Transverse colon (tissue), 4 donors: ENCODE results near the gene CTBP1.

Source experiments
- EP300 ChIP-seq: sonication (generic); formaldehyde crosslinking; IDR thresholded peaks from one replicate; pipeline ENCODE4 v1.6.1; 2017; ENCODE audit warnings: antibody characterized with exemption, low read depth
- POLR2A ChIP-seq: fragments of 450-650 bp; IDR thresholded peaks from one replicate; pipeline ENCODE4 v1.6.1; 2016; ENCODE audit warnings: antibody characterized with exemption, mild to moderate bottlenecking, moderate library complexity
- POLR2AphosphoS5 ChIP-seq, 3 donors: sonication (generic); formaldehyde crosslinking; IDR thresholded peaks; one replicate each; pipeline ENCODE4 v1.6.1; 2016; ENCODE audit warnings: antibody characterized with exemption in 3 of 3
- TF ChIP-seq, protein P1 (sequence below), 5 experiments: fragments of 200-600 bp in 3 of 5; fragments of 450-650 bp in 2 of 5; sonication (generic) in 3 of 5; IDR thresholded peaks; 1 replicate in 2 of 5; 2 replicates in 3 of 5; pipeline ENCODE4 v1.5.1; 2016 to 2017; ENCODE audit warnings: antibody characterized with exemption in 5 of 5, inconsistent platforms in 3 of 5, mild to moderate bottlenecking in 2 of 5, moderate library complexity in 1 of 5

DNA sequence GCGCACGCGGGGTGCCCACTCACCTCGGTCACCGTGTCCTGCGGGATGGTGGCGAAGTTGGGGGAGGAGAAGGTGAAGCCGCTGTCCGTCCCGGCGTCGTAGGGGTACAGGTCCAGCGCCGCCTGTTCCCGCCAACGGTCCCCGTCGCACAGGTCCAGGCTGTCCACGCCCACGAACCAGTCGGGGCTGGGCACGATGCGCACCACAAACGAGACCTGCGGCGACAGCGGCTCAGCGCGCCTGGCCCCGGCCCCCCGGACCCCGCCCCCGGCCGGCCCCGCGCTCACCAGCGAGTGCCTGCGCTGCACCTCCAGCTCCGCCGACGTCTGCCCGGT lies 78.0 kb downstream of the CTBP1 start:
- TF ChIP-seq, protein P1, sequence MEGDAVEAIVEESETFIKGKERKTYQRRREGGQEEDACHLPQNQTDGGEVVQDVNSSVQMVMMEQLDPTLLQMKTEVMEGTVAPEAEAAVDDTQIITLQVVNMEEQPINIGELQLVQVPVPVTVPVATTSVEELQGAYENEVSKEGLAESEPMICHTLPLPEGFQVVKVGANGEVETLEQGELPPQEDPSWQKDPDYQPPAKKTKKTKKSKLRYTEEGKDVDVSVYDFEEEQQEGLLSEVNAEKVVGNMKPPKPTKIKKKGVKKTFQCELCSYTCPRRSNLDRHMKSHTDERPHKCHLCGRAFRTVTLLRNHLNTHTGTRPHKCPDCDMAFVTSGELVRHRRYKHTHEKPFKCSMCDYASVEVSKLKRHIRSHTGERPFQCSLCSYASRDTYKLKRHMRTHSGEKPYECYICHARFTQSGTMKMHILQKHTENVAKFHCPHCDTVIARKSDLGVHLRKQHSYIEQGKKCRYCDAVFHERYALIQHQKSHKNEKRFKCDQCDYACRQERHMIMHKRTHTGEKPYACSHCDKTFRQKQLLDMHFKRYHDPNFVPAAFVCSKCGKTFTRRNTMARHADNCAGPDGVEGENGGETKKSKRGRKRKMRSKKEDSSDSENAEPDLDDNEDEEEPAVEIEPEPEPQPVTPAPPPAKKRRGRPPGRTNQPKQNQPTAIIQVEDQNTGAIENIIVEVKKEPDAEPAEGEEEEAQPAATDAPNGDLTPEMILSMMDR (IDR thresholded peaks at IDR 0.05), result no peak
- no peak for TF ChIP-seq POLR2A
- TF ChIP-seq EP300, result no peak
- no peak for TF ChIP-seq POLR2AphosphoS5 (IDR thresholded peaks at IDR 0.05)
